K562 (cell line): ENCODE data around the gene SIAE. TPM values are rescaled to one million over a fixed set of nuclear protein-coding genes. Genes with fewer than 3 reads are reported as not detected.

Source experiments
- ARID1B ChIP-seq: fragments of 450-650 bp; IDR thresholded peaks from 2 replicates; pipeline ENCODE4 v1.6.1; 2016; ENCODE audit warnings: antibody characterized with exemption, mild to moderate bottlenecking, inconsistent platforms
- FOXJ2 ChIP-seq: fragments of 200-800 bp; sonication (Bioruptor generic); IDR thresholded peaks from 2 replicates; pipeline ENCODE4 v1.6.1; 2016; ENCODE audit warnings: missing genetic modification characterization, missing compliant biosample characterization
- FOXK2 ChIP-seq, 2 experiments: fragments of 450-650 bp; IDR thresholded peaks in 1 of 2; conservative IDR thresholded peaks in 1 of 2; 2 replicates each; pipeline ENCODE4 v1.6.1; 2016; ENCODE audit warnings: low read depth in 2 of 2, mild to moderate bottlenecking in 1 of 2
- GABPA ChIP-seq: fragments of 200-800 bp; sonication (Bioruptor generic); conservative IDR thresholded peaks from 2 replicates; pipeline ENCODE4 v1.6.1; 2016; ENCODE audit warnings: low read depth, missing genetic modification characterization, missing compliant biosample characterization
- POLR2H ChIP-seq: IDR thresholded peaks from 2 replicates; pipeline ENCODE4 v1.6.1; 2016; ENCODE audit warnings: missing genetic modification characterization, low read depth, mild to moderate bottlenecking, control low read depth, missing compliant biosample characterization, moderate library complexity
- SETDB1 ChIP-seq: IDR thresholded peaks from one replicate; pipeline ENCODE4 v1.6.1; 2012; ENCODE audit warnings: low read length, control low read depth, inconsistent platforms
- SMC3 ChIP-seq: conservative IDR thresholded peaks from 2 replicates; pipeline ENCODE4 v1.6.1; 2011; ENCODE audit warnings: low read depth, low read length, improper control_type of control experiment; ENCODE audit not compliant: insufficient read depth
- SPI1 ChIP-seq: IDR thresholded peaks from 2 replicates; pipeline ENCODE4 v1.6.1; 2011; ENCODE audit warnings: low read depth, low read length, control low read depth, borderline replicate concordance
- ZFP30 ChIP-seq: fragments of 250-450 bp; sonication (Bioruptor Pico); IDR thresholded peaks from 2 replicates; pipeline ENCODE4 v1.8.0; 2022; ENCODE audit warnings: moderate library complexity, mild to moderate bottlenecking, inconsistent platforms, borderline replicate concordance
- polyA plus RNA-seq, 8 experiments: library from polyadenylated mRNA; depleted of rRNA in 4 of 8; stranded (reverse) in 5 of 8; unstranded in 3 of 8; fragments of >200 nt; fragmentation: Nextera tagmentation in 2 of 8; fragmentation: Illumina TruSeq in 1 of 8; extraction: Ambion mirVana in 2 of 8; extraction: Trizol in 1 of 8; gene quantifications; 2 replicates each; pipeline versions ENCODE4 v1.2.1 to v1.2.3, GENCODE V29; 2011 to 2014; ENCODE audit warnings: inconsistent platforms in 1 of 8, missing spikeins in 1 of 8
- total RNA-seq, 7 experiments: library from RNA; depleted of rRNA in 6 of 7; stranded (reverse); fragments of >200 nt in 6 of 7; fragmentation: Illumina TruSeq in 2 of 7; extraction: Trizol in 2 of 7; gene quantifications; 2 replicates each; pipeline versions ENCODE4 v1.2.1 to v1.2.3, GENCODE V29; 2011 to 2021; ENCODE audit warnings: low replicate concordance in 1 of 7
- TF ChIP-seq, protein P1 (sequence below): fragments of 450-650 bp; IDR thresholded peaks from 2 replicates; pipeline ENCODE4 v1.6.1; 2016; ENCODE audit warnings: mild to moderate bottlenecking, moderate library complexity
- TF ChIP-seq, protein P2 (sequence below), 2 experiments: fragments of 450-650 bp; conservative IDR thresholded peaks; 2 replicates each; pipeline ENCODE4 v1.6.1; 2017; ENCODE audit warnings: mild to moderate bottlenecking in 2 of 2, moderate library complexity in 2 of 2
- TF ChIP-seq, protein P3 (sequence below): sonication (generic); formaldehyde crosslinking; IDR thresholded peaks from 2 replicates; pipeline ENCODE4 v1.8.1; 2023; ENCODE audit warnings: mild to moderate bottlenecking, missing genetic modification reagents

SIAE gene
- total and polyA plus RNA-seq, 9 of the 15 experiments (the other 6 are each of a cell fraction or from before 2014, with no cell fraction given), result 0.89 to 9.6 (median 3.7) TPM

DNA sequence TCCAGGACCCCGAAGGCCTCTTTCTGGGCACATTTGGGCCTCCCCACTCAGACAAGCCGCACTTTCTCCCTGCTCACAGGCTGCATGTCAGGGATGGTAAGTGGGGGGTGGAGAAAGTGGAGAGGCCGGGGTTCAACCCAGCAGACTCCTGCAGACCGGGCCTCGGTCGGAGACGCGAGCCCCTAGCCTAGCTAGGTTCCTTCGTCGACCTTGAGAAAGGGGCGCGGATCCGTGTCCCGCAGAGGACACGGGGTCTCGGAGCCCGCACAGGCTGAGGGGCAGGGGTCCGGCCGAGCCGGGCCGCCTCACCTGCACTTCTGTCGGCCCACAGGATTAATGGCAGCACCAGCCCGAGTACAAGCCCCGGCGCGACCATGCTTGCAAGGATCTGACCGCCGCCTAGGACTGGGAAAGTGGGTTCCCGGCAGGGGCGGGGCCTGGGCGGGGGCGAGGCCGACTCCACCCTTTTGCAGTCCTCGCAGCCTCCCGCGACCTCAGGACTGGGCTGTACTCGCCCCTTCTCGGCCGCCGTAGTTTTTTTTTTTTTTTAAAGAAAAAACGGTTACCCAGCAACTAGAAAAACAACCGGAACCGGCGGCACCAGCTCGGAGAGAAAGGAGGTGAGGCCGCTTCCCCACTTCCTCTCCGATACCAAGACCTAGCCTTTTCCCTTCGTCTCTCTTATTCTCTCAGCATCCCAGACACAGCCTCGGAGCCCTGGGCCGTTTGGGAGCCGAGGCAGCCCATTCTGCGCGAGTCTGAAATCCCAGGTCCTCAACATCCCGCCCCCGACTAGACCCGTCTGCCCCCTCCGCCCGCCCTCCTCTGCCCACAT is at the start of gene SIAE, which contains the start of gene SPA17 (continued):
- TF ChIP-seq, protein P1, sequence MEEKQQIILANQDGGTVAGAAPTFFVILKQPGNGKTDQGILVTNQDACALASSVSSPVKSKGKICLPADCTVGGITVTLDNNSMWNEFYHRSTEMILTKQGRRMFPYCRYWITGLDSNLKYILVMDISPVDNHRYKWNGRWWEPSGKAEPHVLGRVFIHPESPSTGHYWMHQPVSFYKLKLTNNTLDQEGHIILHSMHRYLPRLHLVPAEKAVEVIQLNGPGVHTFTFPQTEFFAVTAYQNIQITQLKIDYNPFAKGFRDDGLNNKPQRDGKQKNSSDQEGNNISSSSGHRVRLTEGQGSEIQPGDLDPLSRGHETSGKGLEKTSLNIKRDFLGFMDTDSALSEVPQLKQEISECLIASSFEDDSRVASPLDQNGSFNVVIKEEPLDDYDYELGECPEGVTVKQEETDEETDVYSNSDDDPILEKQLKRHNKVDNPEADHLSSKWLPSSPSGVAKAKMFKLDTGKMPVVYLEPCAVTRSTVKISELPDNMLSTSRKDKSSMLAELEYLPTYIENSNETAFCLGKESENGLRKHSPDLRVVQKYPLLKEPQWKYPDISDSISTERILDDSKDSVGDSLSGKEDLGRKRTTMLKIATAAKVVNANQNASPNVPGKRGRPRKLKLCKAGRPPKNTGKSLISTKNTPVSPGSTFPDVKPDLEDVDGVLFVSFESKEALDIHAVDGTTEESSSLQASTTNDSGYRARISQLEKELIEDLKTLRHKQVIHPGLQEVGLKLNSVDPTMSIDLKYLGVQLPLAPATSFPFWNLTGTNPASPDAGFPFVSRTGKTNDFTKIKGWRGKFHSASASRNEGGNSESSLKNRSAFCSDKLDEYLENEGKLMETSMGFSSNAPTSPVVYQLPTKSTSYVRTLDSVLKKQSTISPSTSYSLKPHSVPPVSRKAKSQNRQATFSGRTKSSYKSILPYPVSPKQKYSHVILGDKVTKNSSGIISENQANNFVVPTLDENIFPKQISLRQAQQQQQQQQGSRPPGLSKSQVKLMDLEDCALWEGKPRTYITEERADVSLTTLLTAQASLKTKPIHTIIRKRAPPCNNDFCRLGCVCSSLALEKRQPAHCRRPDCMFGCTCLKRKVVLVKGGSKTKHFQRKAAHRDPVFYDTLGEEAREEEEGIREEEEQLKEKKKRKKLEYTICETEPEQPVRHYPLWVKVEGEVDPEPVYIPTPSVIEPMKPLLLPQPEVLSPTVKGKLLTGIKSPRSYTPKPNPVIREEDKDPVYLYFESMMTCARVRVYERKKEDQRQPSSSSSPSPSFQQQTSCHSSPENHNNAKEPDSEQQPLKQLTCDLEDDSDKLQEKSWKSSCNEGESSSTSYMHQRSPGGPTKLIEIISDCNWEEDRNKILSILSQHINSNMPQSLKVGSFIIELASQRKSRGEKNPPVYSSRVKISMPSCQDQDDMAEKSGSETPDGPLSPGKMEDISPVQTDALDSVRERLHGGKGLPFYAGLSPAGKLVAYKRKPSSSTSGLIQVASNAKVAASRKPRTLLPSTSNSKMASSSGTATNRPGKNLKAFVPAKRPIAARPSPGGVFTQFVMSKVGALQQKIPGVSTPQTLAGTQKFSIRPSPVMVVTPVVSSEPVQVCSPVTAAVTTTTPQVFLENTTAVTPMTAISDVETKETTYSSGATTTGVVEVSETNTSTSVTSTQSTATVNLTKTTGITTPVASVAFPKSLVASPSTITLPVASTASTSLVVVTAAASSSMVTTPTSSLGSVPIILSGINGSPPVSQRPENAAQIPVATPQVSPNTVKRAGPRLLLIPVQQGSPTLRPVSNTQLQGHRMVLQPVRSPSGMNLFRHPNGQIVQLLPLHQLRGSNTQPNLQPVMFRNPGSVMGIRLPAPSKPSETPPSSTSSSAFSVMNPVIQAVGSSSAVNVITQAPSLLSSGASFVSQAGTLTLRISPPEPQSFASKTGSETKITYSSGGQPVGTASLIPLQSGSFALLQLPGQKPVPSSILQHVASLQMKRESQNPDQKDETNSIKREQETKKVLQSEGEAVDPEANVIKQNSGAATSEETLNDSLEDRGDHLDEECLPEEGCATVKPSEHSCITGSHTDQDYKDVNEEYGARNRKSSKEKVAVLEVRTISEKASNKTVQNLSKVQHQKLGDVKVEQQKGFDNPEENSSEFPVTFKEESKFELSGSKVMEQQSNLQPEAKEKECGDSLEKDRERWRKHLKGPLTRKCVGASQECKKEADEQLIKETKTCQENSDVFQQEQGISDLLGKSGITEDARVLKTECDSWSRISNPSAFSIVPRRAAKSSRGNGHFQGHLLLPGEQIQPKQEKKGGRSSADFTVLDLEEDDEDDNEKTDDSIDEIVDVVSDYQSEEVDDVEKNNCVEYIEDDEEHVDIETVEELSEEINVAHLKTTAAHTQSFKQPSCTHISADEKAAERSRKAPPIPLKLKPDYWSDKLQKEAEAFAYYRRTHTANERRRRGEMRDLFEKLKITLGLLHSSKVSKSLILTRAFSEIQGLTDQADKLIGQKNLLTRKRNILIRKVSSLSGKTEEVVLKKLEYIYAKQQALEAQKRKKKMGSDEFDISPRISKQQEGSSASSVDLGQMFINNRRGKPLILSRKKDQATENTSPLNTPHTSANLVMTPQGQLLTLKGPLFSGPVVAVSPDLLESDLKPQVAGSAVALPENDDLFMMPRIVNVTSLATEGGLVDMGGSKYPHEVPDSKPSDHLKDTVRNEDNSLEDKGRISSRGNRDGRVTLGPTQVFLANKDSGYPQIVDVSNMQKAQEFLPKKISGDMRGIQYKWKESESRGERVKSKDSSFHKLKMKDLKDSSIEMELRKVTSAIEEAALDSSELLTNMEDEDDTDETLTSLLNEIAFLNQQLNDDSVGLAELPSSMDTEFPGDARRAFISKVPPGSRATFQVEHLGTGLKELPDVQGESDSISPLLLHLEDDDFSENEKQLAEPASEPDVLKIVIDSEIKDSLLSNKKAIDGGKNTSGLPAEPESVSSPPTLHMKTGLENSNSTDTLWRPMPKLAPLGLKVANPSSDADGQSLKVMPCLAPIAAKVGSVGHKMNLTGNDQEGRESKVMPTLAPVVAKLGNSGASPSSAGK, result peak; percentile 64
- TF ChIP-seq FOXK2 (conservative IDR thresholded peaks at IDR 0.05 in 1 of 2, IDR thresholded peaks at IDR 0.05 in 1 of 2; ENCODE audit: low read depth in 2 of 2), result peak in 1 of 2 experiments; percentile 84; a peak in 2 of 4 replicates
- TF ChIP-seq FOXJ2 (tag), result peak; percentile 100
- TF ChIP-seq POLR2H, result peak; percentile 66
- TF ChIP-seq, protein P2, sequence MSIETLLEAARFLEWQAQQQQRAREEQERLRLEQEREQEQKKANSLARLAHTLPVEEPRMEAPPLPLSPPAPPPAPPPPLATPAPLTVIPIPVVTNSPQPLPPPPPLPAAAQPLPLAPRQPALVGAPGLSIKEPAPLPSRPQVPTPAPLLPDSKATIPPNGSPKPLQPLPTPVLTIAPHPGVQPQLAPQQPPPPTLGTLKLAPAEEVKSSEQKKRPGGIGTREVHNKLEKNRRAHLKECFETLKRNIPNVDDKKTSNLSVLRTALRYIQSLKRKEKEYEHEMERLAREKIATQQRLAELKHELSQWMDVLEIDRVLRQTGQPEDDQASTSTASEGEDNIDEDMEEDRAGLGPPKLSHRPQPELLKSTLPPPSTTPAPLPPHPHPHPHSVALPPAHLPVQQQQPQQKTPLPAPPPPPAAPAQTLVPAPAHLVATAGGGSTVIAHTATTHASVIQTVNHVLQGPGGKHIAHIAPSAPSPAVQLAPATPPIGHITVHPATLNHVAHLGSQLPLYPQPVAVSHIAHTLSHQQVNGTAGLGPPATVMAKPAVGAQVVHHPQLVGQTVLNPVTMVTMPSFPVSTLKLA (conservative IDR thresholded peaks at IDR 0.05), result peak in 1 of 2 experiments; percentile 50; a peak in 2 of 4 replicates
- TF ChIP-seq, protein P3, sequence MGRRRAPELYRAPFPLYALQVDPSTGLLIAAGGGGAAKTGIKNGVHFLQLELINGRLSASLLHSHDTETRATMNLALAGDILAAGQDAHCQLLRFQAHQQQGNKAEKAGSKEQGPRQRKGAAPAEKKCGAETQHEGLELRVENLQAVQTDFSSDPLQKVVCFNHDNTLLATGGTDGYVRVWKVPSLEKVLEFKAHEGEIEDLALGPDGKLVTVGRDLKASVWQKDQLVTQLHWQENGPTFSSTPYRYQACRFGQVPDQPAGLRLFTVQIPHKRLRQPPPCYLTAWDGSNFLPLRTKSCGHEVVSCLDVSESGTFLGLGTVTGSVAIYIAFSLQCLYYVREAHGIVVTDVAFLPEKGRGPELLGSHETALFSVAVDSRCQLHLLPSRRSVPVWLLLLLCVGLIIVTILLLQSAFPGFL (CRISPR knock-in tag), result no peak
- TF ChIP-seq SMC3, result no peak
- TF ChIP-seq GABPA (tag), result peak; percentile 87
- no peak for TF ChIP-seq ZFP30 (CRISPR knock-in tag)
- no peak for TF ChIP-seq ARID1B
- no peak for TF ChIP-seq SETDB1
- peak; percentile 89 for TF ChIP-seq SPI1
